Astrocyte (in vitro differentiated cells and primary cell): ENCODE measurements around the gene SEC24A.

Experiments used
- CTCF ChIP-seq: IDR thresholded peaks from 2 replicates; pipeline ENCODE4 v1.5.1; 2011; ENCODE audit warnings: low read depth, mild to moderate bottlenecking, inconsistent platforms, low read length, moderate library complexity; ENCODE audit not compliant: insufficient read depth
- EZH2 ChIP-seq: IDR thresholded peaks from 2 replicates; pipeline ENCODE4 v1.6.1; 2012; ENCODE audit warnings: mild to moderate bottlenecking, low read length, inconsistent platforms; ENCODE audit not compliant: insufficient read depth

- no peak for TF ChIP-seq CTCF
- TF ChIP-seq EZH2: no peak
These were observed 15.9 kb downstream of the SEC24A start for GRCh38 chr5:134664448-134664847.
